Mesendoderm (in vitro differentiated cells): Measurements from ENCODE around the gene AKT1.
"Not testable (repeated sequence)": the region's sequence is repeated elsewhere in the genome, so short reads cannot be mapped to it uniquely, and the experiment has no call there.

Experiments
- DNase-seq: peaks from one replicate; pipeline ENCODE4 v3.0.0; 2013
- H2AK5ac ChIP-seq: 2 replicates; pipeline ENCODE4 v1.6.1; 2013; ENCODE audit warnings: low read length, inconsistent platforms
- H2BK120ac ChIP-seq: 2 replicates; pipeline ENCODE4 v1.6.1; 2013; ENCODE audit warnings: low read depth, mild to moderate bottlenecking, low read length, moderate library complexity, mixed read lengths
- H2BK15ac ChIP-seq: replicated peaks from 2 replicates; pipeline ENCODE4 v1.6.1; 2013; ENCODE audit warnings: low read depth, mild to moderate bottlenecking, moderate library complexity
- H2BK5ac ChIP-seq: 2 replicates; pipeline ENCODE4 v1.6.1; 2013; ENCODE audit warnings: low read length, inconsistent platforms
- H3K18ac ChIP-seq: 2 replicates; pipeline ENCODE4 v1.6.1; 2013; ENCODE audit warnings: mild to moderate bottlenecking, low read length, mixed read lengths
- H3K23ac ChIP-seq: one replicate; pipeline ENCODE4 v1.6.1; 2013; ENCODE audit warnings: low read length
- H3K27ac ChIP-seq: 2 replicates; pipeline ENCODE4 v1.5.1; 2013; ENCODE audit warnings: low read depth, mild to moderate bottlenecking, inconsistent platforms, low read length, moderate library complexity
- H3K27me3 ChIP-seq: 2 replicates; pipeline ENCODE4 v1.6.1; 2013; ENCODE audit warnings: low read length, control low read depth, mild to moderate bottlenecking, inconsistent platforms; ENCODE audit not compliant: insufficient read depth, poor library complexity
- H3K36me3 ChIP-seq: 2 replicates; pipeline ENCODE4 v1.6.1; 2013; ENCODE audit warnings: low read length, inconsistent platforms; ENCODE audit not compliant: control insufficient read depth, insufficient read depth
- H3K4ac ChIP-seq: one replicate; pipeline ENCODE4 v1.6.1; 2013; ENCODE audit warnings: low read depth, mild to moderate bottlenecking, low read length, moderate library complexity
- H3K4me1 ChIP-seq: 2 replicates; pipeline ENCODE4 v1.6.1; 2013; ENCODE audit warnings: low read depth, low read length, inconsistent platforms; ENCODE audit not compliant: control insufficient read depth
- H3K4me2 ChIP-seq: 2 replicates; pipeline ENCODE4 v1.6.1; 2013; ENCODE audit warnings: low read length
- H3K4me3 ChIP-seq: 2 replicates; pipeline ENCODE4 v1.5.1; 2013; ENCODE audit warnings: mild to moderate bottlenecking, low read length
- H3K56ac ChIP-seq: one replicate; pipeline ENCODE4 v1.6.1; 2013; ENCODE audit warnings: low read length
- H3K79me1 ChIP-seq: 2 replicates; pipeline ENCODE4 v1.6.1; 2013; ENCODE audit warnings: low read length, inconsistent platforms
- H3K79me2 ChIP-seq: 2 replicates; pipeline ENCODE4 v1.6.1; 2013; ENCODE audit warnings: mild to moderate bottlenecking, low read length; ENCODE audit not compliant: control insufficient read depth, insufficient read depth
- H3K9ac ChIP-seq: 2 replicates; pipeline ENCODE4 v1.6.1; 2013; ENCODE audit warnings: low read length, inconsistent platforms
- H4K5ac ChIP-seq: one replicate; pipeline ENCODE4 v1.6.1; 2013; ENCODE audit warnings: low read length
- H4K8ac ChIP-seq: one replicate; pipeline ENCODE4 v1.6.1; 2013; ENCODE audit warnings: low read depth, mild to moderate bottlenecking, control low read depth, low read length, moderate library complexity
- WGBS: extraction: QIAGEN DNeasy Blood & Tissue Kit; methylation state at CpG from one replicate; pipeline ENCODE4 v1.1.7; 2013; ENCODE audit warnings: low lambda C conversion rate, missing lambda C conversion rate; ENCODE audit not compliant: insufficient coverage; ENCODE audit errors: extremely low coverage; 5-methylcytosine and 5-hydroxymethylcytosine counted together

AKT1 gene

DNA sequence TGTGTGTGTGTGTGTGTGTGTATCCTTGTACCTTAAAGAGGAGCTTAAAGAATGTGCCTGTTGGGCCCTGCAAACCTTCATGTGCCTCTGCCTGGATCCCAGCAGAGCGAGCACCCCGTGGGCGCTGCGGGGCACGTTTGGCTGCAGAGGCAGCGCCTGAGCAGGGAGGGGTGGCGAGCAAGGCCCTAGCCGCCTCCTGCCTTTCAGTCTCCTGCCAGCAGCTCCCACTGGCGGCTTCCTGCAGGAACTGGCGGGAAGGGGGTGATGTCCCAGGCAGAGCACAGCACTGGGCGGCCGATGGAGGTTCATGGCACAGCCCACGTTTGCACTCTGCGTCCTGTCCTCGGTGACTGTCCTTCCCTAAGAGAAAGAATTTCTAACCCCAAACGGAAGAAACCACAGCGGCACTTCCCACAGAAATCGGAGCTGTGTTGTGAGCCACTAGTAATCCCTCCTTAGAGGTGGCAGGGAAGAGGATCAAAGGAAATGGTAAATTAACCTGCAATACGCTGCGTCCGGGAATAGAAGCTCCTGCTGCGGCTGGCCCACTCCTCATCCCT lies 25.2 kb upstream of the AKT1 start:
- Histone ChIP-seq H3K23ac (no peak overlapping the region), H4K5ac (no peak overlapping the region), H3K36me3 (no peaks in the 10 kb centered on the region), H3K4ac (no peak overlapping the region), H2AK5ac (no peak overlapping the region), H4K8ac (no peak overlapping the region), H3K4me1 (peaks cover 6% of the 10 kb centered on the region), H3K4me3 (no peak overlapping the region), H3K18ac (no peak overlapping the region), H3K27ac (no peak overlapping the region), H3K79me1 (no peaks in the 10 kb centered on the region), H3K4me2 (no peak overlapping the region), H2BK15ac (no peak overlapping the region), H3K9ac (peak overlapping the region; percentile 12), H3K79me2 (no peaks in the 10 kb centered on the region), H2BK5ac (no peak overlapping the region), H3K27me3 (peaks cover 2% of the 10 kb centered on the region), H3K56ac (peak overlapping the region; percentile 65), H2BK120ac (no peak overlapping the region)
- WGBS: no CpG with 5 or more reads among the region's 22 CpGs
- DNase-seq: peak; percentile 87

DNA sequence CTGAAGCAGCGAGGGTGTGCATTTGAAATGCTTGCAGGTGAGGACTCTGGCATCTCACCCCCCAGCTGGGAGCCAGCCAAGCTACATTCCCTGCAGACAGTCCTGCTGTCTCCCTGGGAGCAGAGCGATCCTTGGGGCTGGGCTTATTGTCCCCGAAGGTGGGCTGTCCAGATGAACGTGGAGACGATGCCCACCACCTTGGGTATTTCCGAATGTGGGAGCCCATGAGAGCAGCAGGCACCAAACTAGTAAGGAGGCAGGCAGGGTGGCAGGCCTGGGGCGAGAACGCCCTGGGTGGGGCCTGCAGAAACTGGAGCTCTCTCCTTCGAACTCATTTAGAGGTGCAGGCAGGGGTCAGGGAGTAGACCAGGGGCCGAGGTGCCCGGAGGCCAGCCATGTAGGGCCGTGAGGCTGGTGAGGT lies 23.8 kb upstream of the AKT1 start:
- no peaks in the 10 kb centered on the region for H3K79me1 ChIP-seq
- no peaks in the 10 kb centered on the region for H3K79me2 ChIP-seq
- no peak overlapping the region for H2AK5ac ChIP-seq
- H3K27me3 ChIP-seq: no peaks in the 10 kb centered on the region
- H4K5ac ChIP-seq: no peak overlapping the region
- no peaks in the 10 kb centered on the region for H3K36me3 ChIP-seq
- H2BK5ac ChIP-seq: no peak overlapping the region
- no peak overlapping the region for H3K4me3 ChIP-seq
- no peak overlapping the region for H3K23ac ChIP-seq
- no peak overlapping the region for H3K27ac ChIP-seq
- no peak overlapping the region for H2BK15ac ChIP-seq
- H3K18ac ChIP-seq: no peak overlapping the region
- no peak overlapping the region for H3K4ac ChIP-seq
- no peak for DNase-seq
- H3K9ac ChIP-seq: no peak overlapping the region
- peaks cover 6% of the 10 kb centered on the region for H3K4me1 ChIP-seq
- H3K56ac ChIP-seq: no peak overlapping the region
- H4K8ac ChIP-seq: no peak overlapping the region
- no CpG with 5 or more reads among the region's 12 CpGs for WGBS
- H3K4me2 ChIP-seq: no peak overlapping the region
- no peak overlapping the region for H2BK120ac ChIP-seq

DNA sequence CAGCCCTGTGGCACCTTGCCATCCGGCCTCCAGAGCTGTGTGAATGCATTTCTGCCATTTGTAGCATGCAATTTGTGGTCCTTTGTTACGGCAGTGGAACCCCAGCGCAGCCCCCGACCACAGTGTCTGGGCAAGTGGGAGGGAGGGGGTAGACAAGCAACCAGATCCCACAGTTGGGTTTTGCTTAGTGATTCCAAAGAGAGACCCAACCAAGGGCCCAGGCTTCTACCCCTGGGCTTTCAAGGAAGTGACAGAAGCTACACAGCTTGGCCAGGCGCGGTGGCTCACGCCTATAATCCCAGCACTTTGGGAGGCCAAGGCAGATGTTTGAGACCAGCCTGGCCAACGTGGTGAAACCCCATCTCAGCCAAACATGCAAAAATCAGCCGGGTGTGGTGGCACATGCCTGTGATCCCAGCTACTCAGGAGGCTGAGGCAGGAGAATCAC lies 23.2 kb upstream of the AKT1 start:
- Histone ChIP-seq H3K4me3 (no peak overlapping the region), H3K4me1 (peaks cover 6% of the 10 kb centered on the region), H3K56ac (no peak overlapping the region), H3K9ac (no peak overlapping the region), H3K4ac (no peak overlapping the region), H2BK15ac (no peak overlapping the region), H3K27me3 (no peaks in the 10 kb centered on the region), H3K36me3 (no peaks in the 10 kb centered on the region), H3K23ac (no peak overlapping the region), H2BK120ac (no peak overlapping the region), H3K27ac (no peak overlapping the region), H2BK5ac (no peak overlapping the region), H4K8ac (no peak overlapping the region), H2AK5ac (no peak overlapping the region), H3K18ac (no peak overlapping the region), H3K79me2 (no peaks in the 10 kb centered on the region), H4K5ac (no peak overlapping the region), H3K79me1 (no peaks in the 10 kb centered on the region), H3K4me2 (no peak overlapping the region)
- DNase-seq: no peak
- no CpG with 5 or more reads among the region's 9 CpGs for WGBS

DNA sequence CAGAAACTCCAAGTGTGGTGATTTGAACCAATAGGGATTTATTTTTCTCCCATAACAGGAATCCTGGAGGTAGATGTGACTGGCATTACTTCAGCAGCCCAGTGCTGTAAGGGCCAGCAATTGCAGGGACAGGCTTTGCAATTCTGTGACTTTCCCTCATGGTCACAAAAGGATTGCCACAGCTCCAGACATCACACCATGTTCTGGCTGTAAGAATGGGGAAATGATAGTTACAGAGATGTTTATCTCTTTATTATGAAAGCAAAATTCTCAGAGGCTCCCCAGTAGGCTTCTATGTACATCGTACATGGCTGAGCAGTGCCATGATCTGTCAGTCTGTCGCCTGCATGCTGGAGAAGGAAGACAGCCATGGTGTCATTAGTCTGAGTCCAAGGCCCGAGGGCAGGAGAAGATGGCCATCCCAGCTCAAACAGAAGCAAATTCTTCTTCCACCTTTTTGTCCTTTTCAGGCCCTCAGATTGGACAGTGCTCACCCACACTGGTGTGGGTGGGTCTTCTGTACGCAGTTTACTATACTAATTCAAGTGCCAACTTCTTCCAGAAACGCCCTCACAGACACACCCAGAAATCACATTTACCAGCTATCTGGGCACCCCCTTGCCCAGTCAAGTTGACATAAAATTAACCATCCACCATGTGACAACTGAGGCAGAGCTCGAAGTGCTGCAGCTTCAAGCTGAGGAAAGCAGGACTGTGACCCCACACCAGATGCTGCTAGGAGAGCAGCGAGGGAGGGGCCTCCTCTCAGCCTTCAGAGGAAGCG lies 22.6 kb upstream of the AKT1 start:
- no peak overlapping the region for H3K4me3 ChIP-seq
- H3K4me2 ChIP-seq: no peak overlapping the region
- H2BK120ac ChIP-seq: no peak overlapping the region
- no peaks in the 10 kb centered on the region for H3K79me1 ChIP-seq
- no peak overlapping the region for H2AK5ac ChIP-seq
- no peak for DNase-seq
- H3K23ac ChIP-seq: no peak overlapping the region
- H4K5ac ChIP-seq: no peak overlapping the region
- no peak overlapping the region for H3K56ac ChIP-seq
- peaks cover 6% of the 10 kb centered on the region for H3K4me1 ChIP-seq
- H2BK5ac ChIP-seq: no peak overlapping the region
- no peak overlapping the region for H2BK15ac ChIP-seq
- no peaks in the 10 kb centered on the region for H3K79me2 ChIP-seq
- no CpG with 5 or more reads among the region's 8 CpGs for WGBS
- H3K36me3 ChIP-seq: no peaks in the 10 kb centered on the region
- H3K27ac ChIP-seq: no peak overlapping the region
- H3K27me3 ChIP-seq: no peaks in the 10 kb centered on the region
- H3K4ac ChIP-seq: no peak overlapping the region
- no peak overlapping the region for H3K18ac ChIP-seq
- H3K9ac ChIP-seq: no peak overlapping the region
- H4K8ac ChIP-seq: no peak overlapping the region

DNA sequence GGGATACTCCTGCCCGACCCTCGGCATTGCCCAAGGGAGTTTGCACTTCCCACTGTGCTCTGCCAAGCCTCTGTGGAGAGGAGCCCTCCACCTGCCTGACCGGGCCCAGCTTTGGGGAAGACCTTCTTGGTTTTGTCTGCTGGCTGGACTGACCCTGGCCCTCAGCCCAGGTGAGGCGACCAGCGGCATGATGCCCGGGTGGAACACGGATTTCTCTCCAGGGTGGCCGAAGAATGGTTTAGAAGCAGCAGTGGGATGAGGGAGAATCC lies 21.0 kb upstream of the AKT1 start:
- Histone ChIP-seq H3K56ac (peak overlapping the region; percentile 100), H3K79me2 (no peaks in the 10 kb centered on the region), H3K79me1 (no peaks in the 10 kb centered on the region), H3K9ac (peak overlapping the region; percentile 99), H4K8ac (no peak overlapping the region), H2BK15ac (no peak overlapping the region), H2BK120ac (no peak overlapping the region), H3K4me2 (peak overlapping the region; percentile 98), H4K5ac (no peak overlapping the region), H3K18ac (no peak overlapping the region), H3K27ac (no peak overlapping the region), H3K27me3 (no peaks in the 10 kb centered on the region), H3K23ac (peak overlapping the region; percentile 80), H2AK5ac (no peak overlapping the region), H3K4me3 (peak overlapping the region; percentile 85), H3K4me1 (peaks cover 6% of the 10 kb centered on the region), H3K4ac (no peak overlapping the region), H2BK5ac (no peak overlapping the region), H3K36me3 (no peaks in the 10 kb centered on the region)
- no CpG with 5 or more reads among the region's 8 CpGs for WGBS
- DNase-seq: no peak

DNA sequence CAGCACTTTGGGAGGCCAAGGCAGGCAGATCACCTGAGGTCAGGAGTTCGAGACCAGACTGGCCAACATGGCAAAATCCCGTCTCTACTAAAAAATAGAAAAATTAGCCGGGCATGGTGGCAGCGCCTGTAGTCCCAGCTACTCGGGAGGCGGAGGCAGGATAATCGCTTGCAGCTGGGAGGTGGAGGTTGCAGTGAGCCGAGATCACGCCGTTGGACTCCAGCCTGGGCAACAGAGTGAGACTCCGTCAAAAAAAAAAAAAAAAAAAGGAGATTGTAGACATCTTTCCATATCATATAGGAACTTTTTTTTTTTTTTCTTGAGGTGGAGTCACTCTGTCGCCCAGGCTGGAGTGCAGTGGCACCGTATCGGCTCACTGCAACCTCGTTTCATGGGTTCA lies 19.2 kb upstream of the AKT1 start:
- H4K8ac ChIP-seq, H3K18ac ChIP-seq, H3K79me1 ChIP-seq, H3K79me2 ChIP-seq, DNase-seq, H2BK120ac ChIP-seq, H3K9ac ChIP-seq, H3K4me3 ChIP-seq, H2BK15ac ChIP-seq, H3K4me2 ChIP-seq, H3K4ac ChIP-seq, H3K56ac ChIP-seq, H3K36me3 ChIP-seq, H3K23ac ChIP-seq, H3K27ac ChIP-seq, H4K5ac ChIP-seq, H3K4me1 ChIP-seq, H2BK5ac ChIP-seq, H3K27me3 ChIP-seq, H2AK5ac ChIP-seq: not testable (repeated sequence)
- no CpG with 5 or more reads among the region's 15 CpGs for WGBS
